Endothelial cell (in vitro differentiated cells): Measurements from ENCODE around the gene SEMA6A. TPM values are rescaled to one million over a fixed set of nuclear protein-coding genes. Genes with fewer than 3 reads are reported as not detected.

Experiments used
- DNase-seq: peaks from one replicate; pipeline ENCODE4 v3.0.0; 2021; ENCODE audit warnings: low spot score
- H3K27ac Mint-ChIP-seq: one replicate; pipeline ENCODE4 v1.8.0; 2021; ENCODE audit warnings: mixed read lengths, inconsistent platforms; ENCODE audit not compliant: unreplicated experiment
- H3K27me3 Mint-ChIP-seq: one replicate; pipeline ENCODE4 v1.8.0; 2021; ENCODE audit warnings: mild to moderate bottlenecking, moderate library complexity, mixed read lengths, inconsistent platforms; ENCODE audit not compliant: unreplicated experiment
- H3K36me3 Mint-ChIP-seq: one replicate; pipeline ENCODE4 v1.8.0; 2021; ENCODE audit warnings: mild to moderate bottlenecking, low read depth, mixed read lengths, inconsistent platforms; ENCODE audit not compliant: unreplicated experiment
- H3K4me1 Mint-ChIP-seq: one replicate; pipeline ENCODE4 v1.8.0; 2021; ENCODE audit warnings: mild to moderate bottlenecking, mixed read lengths, inconsistent platforms; ENCODE audit not compliant: unreplicated experiment
- H3K4me3 Mint-ChIP-seq: one replicate; pipeline ENCODE4 v1.8.0; 2021; ENCODE audit warnings: mild to moderate bottlenecking, mixed read lengths, inconsistent platforms; ENCODE audit not compliant: unreplicated experiment
- H3K9me3 Mint-ChIP-seq: one replicate; pipeline ENCODE4 v1.8.0; 2021; ENCODE audit warnings: mixed read lengths, inconsistent platforms; ENCODE audit not compliant: unreplicated experiment
- total RNA-seq: library from RNA; stranded (reverse); fragmentation: NEBNext Ultra II Directional; extraction: Animal tissue kit (Norgen Biotek cat#: 25700); gene quantifications from one replicate; pipeline ENCODE4 v1.2.1, GENCODE V29; 2021; ENCODE audit not compliant: unreplicated experiment
- TF ChIP-seq, protein P1 (sequence below): fragments of 200-600 bp; sonication (generic); IDR thresholded peaks from one replicate; pipeline ENCODE4 v1.5.0; 2021; ENCODE audit warnings: antibody characterized with exemption; ENCODE audit not compliant: unreplicated experiment

SEMA6A gene
- total RNA-seq, 1 donor from 2014 or later = 180 TPM

DNA sequence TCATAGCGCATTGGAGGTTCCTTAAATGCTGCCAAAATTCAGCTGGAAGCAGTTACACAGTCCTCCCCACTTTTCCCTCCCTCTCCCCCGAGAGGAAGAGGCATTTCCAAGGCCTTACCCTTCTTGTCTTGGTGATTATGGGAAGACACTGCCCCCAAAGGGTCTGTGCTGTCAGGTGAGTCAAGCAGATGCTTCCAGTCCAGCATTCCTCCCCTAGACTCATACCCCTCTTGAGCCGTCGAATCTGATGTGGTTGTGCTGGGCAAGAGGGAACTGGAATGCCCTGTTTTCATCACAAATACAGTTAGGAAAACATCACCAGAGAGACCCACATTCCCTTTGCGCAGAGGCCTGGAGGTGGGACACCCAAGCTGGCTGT lies 107.2 kb downstream of the SEMA6A start:
- Mint-ChIP-seq H3K27me3 (no peaks in the 10 kb centered on the region), H3K9me3 (no peaks in the 10 kb centered on the region), H3K27ac (no peak overlapping the region), H3K36me3 (peaks cover 60% of the 10 kb centered on the region), H3K4me1 (peaks cover 9% of the 10 kb centered on the region), H3K4me3 (no peak overlapping the region)
- no peak for DNase-seq
- TF ChIP-seq, protein P1, sequence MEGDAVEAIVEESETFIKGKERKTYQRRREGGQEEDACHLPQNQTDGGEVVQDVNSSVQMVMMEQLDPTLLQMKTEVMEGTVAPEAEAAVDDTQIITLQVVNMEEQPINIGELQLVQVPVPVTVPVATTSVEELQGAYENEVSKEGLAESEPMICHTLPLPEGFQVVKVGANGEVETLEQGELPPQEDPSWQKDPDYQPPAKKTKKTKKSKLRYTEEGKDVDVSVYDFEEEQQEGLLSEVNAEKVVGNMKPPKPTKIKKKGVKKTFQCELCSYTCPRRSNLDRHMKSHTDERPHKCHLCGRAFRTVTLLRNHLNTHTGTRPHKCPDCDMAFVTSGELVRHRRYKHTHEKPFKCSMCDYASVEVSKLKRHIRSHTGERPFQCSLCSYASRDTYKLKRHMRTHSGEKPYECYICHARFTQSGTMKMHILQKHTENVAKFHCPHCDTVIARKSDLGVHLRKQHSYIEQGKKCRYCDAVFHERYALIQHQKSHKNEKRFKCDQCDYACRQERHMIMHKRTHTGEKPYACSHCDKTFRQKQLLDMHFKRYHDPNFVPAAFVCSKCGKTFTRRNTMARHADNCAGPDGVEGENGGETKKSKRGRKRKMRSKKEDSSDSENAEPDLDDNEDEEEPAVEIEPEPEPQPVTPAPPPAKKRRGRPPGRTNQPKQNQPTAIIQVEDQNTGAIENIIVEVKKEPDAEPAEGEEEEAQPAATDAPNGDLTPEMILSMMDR = no peak

DNA sequence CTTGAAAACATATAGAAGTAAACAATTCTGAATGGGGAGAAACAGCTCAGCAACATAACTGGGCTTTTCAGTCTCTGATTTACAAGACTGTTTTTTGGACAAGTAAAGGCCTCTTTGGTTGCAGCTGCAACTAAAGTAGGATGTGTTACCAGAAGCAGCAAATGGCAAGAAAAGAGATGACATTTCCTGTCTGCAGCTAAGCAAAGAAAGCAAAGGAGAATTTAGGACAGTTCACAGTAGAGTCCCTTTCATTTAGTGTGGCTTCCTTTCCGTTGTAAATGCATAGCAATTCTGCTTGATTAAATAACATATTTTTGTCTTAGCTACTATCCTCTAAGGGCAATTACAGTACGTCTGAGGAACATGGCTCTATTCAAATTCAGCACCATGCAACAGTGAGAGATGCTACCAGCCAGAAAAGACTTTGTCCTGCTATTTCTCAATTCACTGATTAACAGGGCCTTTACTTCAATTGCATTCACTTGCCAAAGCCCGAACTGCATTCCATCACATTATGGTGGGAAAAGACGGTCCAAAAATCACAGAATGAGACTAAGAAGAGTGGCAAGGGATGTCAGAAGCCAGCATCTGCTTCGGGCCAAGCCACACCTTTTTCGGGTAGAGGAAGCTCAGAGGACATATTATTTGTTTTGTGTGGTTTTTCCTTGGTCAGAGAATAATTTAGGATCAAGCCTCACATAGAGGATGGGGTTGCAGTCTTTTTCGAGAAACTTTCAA lies 107.7 kb downstream of the SEMA6A start:
- Mint-ChIP-seq H3K4me1 (peaks cover 9% of the 10 kb centered on the region), H3K36me3 (peaks cover 56% of the 10 kb centered on the region)
- TF ChIP-seq, protein P1 = no peak

DNA sequence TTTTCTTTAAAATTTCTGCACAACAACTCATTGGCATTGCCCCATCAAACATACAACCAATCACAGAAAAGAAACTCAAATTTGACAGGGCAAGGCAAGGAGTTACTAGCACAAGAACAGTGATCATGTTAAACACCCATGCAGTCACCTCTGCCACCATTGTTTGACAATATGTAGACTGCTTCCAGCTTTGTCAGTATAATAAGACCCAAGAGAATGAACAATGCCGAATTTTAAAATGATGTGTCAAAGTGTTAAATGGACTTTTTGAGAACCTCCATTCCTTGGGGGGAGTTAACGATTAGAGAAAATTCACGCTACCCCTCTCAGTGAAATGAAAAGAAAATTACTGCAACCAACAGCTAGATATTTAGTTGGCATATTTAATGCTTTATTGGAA lies 109.2 kb downstream of the SEMA6A start:
- no peaks in the 10 kb centered on the region for H3K27me3 Mint-ChIP-seq
- TF ChIP-seq, protein P1 = no peak
- DNase-seq = no peak
- H3K36me3 Mint-ChIP-seq = peaks cover 41% of the 10 kb centered on the region
- no peak overlapping the region for H3K27ac Mint-ChIP-seq
- H3K4me3 Mint-ChIP-seq = no peak overlapping the region
- H3K9me3 Mint-ChIP-seq = no peaks in the 10 kb centered on the region
- H3K4me1 Mint-ChIP-seq = peaks cover 9% of the 10 kb centered on the region

More for the DNA sequence above, 107.7 kb downstream of the SEMA6A start:
- H3K4me3 Mint-ChIP-seq = no peak overlapping the region
- no peaks in the 10 kb centered on the region for H3K9me3 Mint-ChIP-seq
- no peak for DNase-seq
- H3K27ac Mint-ChIP-seq = no peak overlapping the region
- no peaks in the 10 kb centered on the region for H3K27me3 Mint-ChIP-seq

GRCh38 chr5:116464144-116464708 lies 110.4 kb downstream of the SEMA6A start:
- H3K4me1 Mint-ChIP-seq = peaks cover 14% of the 10 kb centered on the region
- TF ChIP-seq, protein P1 = no peak
- DNase-seq = no peak
- H3K36me3 Mint-ChIP-seq = peaks cover 34% of the 10 kb centered on the region
- no peak overlapping the region for H3K27ac Mint-ChIP-seq
- H3K4me3 Mint-ChIP-seq = peak overlapping the region; percentile 1
- H3K9me3 Mint-ChIP-seq = no peaks in the 10 kb centered on the region
- H3K27me3 Mint-ChIP-seq = no peaks in the 10 kb centered on the region

DNA sequence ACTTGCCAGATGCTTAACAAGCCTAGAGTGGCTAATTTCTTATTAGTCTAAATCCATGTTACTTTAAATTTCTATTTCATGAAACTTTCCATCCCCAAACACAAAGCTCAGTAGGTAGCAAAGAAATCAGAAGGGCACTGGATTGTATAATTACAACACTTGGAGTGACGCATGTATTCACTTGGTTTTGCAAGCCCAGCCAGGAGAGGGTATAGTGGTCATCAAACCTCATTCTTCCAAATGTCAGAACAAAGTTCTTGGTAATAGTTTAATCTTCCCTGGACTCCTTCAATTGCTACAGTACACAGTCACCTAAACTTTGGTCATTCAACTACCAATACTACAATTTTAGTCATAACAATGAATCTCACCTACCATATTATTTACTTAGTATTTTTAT lies 112.1 kb downstream of the SEMA6A start:
- no peak for DNase-seq
- Mint-ChIP-seq H3K4me3 (no peak overlapping the region), H3K4me1 (peaks cover 14% of the 10 kb centered on the region), H3K36me3 (peaks cover 19% of the 10 kb centered on the region), H3K27me3 (no peaks in the 10 kb centered on the region), H3K27ac (no peak overlapping the region), H3K9me3 (no peaks in the 10 kb centered on the region)
- TF ChIP-seq, protein P1 = no peak
